Measurements from ENCODE around the gene NRROS. TPM values are rescaled to one million over a fixed set of nuclear protein-coding genes. Genes with fewer than 3 reads are reported as not detected.

The NRROS gene
- total and polyA plus RNA-seq, 2 of the 13 experiments (the other 11 are each of a cell fraction or from before 2014, with no cell fraction given) = not detected

DNA sequence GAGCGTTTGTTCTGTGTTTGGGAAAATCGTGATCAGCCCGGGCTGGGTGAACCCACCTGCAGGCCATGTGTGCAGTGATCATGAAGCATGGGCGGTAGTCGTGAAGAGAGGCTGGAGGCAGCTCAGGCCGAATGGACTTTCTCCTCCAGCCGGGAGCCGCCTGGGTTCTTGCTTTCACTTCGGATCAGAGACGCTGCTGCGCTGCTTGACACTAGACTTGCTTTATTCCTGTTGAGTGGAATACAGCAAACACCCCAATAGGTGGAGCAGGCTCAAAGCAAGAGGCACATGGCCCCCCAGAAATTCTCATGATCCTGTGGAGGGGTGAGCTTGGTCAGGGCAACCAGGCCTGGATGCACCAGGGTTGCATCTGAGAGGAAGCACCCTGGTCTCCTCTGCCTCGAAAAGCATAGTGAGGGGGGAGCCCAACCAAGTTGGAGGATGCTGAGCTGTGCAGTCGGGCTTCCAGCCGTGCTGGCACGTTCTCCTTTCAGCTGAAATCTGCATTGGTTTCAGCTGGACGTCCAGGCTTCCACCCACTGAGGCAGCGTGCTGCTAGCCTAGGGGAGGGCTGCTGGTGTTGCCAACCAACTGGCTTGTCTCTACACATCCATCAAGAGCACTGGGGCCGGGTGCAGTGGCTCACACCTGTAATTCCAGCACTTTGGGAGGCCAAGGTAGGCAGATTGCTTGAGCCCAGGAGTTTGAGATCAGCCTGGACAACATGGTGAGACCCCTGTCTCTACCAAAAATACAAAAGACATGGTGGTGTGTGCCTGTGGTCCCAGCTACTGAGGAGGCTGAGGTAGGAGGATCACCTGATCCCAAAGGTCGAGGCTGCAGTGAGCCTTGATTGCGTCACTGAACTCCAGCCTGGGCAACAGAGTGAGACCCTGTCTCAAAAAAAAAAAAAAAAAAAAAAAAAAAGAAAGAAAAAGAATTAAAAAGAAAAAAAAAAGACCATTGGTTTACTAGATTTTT lies 2.8 kb upstream of the NRROS start (continued):
- TF ChIP-seq, protein P1, sequence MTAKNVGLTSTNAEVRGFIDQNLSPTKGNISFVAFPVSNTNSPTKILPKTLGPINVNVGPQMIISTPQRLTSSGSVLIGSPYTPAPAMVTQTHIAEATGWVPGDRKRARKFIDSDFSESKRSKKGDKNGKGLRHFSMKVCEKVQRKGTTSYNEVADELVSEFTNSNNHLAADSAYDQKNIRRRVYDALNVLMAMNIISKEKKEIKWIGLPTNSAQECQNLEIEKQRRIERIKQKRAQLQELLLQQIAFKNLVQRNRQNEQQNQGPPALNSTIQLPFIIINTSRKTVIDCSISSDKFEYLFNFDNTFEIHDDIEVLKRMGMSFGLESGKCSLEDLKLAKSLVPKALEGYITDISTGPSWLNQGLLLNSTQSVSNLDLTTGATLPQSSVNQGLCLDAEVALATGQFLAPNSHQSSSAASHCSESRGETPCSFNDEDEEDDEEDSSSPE (CRISPR knock-in tag; IDR thresholded peaks at IDR 0.05) = no peak
- TF ChIP-seq ZNF256 (CRISPR knock-in tag; conservative IDR thresholded peaks at IDR 0.05) = no peak
- TF ChIP-seq, protein P2, sequence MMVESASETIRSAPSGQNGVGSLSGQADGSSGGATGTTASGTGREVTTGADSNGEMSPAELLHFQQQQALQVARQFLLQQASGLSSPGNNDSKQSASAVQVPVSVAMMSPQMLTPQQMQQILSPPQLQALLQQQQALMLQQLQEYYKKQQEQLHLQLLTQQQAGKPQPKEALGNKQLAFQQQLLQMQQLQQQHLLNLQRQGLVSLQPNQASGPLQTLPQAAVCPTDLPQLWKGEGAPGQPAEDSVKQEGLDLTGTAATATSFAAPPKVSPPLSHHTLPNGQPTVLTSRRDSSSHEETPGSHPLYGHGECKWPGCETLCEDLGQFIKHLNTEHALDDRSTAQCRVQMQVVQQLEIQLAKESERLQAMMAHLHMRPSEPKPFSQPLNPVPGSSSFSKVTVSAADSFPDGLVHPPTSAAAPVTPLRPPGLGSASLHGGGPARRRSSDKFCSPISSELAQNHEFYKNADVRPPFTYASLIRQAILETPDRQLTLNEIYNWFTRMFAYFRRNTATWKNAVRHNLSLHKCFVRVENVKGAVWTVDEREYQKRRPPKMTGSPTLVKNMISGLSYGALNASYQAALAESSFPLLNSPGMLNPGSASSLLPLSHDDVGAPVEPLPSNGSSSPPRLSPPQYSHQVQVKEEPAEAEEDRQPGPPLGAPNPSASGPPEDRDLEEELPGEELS (CRISPR knock-in tag; IDR thresholded peaks at IDR 0.05) = no peak
- TF ChIP-seq THYN1 (CRISPR knock-in tag; IDR thresholded peaks at IDR 0.05; ENCODE audit: borderline replicate concordance, low read depth) = no peak
- TF ChIP-seq, protein P3, sequence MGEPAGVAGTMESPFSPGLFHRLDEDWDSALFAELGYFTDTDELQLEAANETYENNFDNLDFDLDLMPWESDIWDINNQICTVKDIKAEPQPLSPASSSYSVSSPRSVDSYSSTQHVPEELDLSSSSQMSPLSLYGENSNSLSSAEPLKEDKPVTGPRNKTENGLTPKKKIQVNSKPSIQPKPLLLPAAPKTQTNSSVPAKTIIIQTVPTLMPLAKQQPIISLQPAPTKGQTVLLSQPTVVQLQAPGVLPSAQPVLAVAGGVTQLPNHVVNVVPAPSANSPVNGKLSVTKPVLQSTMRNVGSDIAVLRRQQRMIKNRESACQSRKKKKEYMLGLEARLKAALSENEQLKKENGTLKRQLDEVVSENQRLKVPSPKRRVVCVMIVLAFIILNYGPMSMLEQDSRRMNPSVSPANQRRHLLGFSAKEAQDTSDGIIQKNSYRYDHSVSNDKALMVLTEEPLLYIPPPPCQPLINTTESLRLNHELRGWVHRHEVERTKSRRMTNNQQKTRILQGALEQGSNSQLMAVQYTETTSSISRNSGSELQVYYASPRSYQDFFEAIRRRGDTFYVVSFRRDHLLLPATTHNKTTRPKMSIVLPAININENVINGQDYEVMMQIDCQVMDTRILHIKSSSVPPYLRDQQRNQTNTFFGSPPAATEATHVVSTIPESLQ (CRISPR knock-in tag; conservative IDR thresholded peaks at IDR 0.05) = no peak
- no peak for TF ChIP-seq SYNCRIP (IDR thresholded peaks at IDR 0.05; ENCODE audit: insufficient read depth, low read depth, low read length)
- no peak for TF ChIP-seq SKI (IDR thresholded peaks at IDR 0.05; ENCODE audit: partially characterized antibody)
- no peak for TF ChIP-seq ZNF724P (CRISPR knock-in tag; IDR thresholded peaks at IDR 0.05; ENCODE audit: borderline replicate concordance)
- TF ChIP-seq, protein P4, sequence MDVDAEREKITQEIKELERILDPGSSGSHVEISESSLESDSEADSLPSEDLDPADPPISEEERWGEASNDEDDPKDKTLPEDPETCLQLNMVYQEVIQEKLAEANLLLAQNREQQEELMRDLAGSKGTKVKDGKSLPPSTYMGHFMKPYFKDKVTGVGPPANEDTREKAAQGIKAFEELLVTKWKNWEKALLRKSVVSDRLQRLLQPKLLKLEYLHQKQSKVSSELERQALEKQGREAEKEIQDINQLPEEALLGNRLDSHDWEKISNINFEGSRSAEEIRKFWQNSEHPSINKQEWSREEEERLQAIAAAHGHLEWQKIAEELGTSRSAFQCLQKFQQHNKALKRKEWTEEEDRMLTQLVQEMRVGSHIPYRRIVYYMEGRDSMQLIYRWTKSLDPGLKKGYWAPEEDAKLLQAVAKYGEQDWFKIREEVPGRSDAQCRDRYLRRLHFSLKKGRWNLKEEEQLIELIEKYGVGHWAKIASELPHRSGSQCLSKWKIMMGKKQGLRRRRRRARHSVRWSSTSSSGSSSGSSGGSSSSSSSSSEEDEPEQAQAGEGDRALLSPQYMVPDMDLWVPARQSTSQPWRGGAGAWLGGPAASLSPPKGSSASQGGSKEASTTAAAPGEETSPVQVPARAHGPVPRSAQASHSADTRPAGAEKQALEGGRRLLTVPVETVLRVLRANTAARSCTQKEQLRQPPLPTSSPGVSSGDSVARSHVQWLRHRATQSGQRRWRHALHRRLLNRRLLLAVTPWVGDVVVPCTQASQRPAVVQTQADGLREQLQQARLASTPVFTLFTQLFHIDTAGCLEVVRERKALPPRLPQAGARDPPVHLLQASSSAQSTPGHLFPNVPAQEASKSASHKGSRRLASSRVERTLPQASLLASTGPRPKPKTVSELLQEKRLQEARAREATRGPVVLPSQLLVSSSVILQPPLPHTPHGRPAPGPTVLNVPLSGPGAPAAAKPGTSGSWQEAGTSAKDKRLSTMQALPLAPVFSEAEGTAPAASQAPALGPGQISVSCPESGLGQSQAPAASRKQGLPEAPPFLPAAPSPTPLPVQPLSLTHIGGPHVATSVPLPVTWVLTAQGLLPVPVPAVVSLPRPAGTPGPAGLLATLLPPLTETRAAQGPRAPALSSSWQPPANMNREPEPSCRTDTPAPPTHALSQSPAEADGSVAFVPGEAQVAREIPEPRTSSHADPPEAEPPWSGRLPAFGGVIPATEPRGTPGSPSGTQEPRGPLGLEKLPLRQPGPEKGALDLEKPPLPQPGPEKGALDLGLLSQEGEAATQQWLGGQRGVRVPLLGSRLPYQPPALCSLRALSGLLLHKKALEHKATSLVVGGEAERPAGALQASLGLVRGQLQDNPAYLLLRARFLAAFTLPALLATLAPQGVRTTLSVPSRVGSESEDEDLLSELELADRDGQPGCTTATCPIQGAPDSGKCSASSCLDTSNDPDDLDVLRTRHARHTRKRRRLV (CRISPR knock-in tag; IDR thresholded peaks at IDR 0.05) = no peak
- TF ChIP-seq, protein P5, sequence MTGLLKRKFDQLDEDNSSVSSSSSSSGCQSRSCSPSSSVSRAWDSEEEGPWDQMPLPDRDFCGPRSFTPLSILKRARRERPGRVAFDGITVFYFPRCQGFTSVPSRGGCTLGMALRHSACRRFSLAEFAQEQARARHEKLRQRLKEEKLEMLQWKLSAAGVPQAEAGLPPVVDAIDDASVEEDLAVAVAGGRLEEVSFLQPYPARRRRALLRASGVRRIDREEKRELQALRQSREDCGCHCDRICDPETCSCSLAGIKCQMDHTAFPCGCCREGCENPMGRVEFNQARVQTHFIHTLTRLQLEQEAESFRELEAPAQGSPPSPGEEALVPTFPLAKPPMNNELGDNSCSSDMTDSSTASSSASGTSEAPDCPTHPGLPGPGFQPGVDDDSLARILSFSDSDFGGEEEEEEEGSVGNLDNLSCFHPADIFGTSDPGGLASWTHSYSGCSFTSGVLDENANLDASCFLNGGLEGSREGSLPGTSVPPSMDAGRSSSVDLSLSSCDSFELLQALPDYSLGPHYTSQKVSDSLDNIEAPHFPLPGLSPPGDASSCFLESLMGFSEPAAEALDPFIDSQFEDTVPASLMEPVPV (CRISPR knock-in tag; IDR thresholded peaks at IDR 0.05) = no peak
- no peak for TF ChIP-seq CREM (IDR thresholded peaks at IDR 0.05)
- TF ChIP-seq CREM (CRISPR knock-in tag; IDR thresholded peaks at IDR 0.05) = no peak
- TF ChIP-seq, protein P6, sequence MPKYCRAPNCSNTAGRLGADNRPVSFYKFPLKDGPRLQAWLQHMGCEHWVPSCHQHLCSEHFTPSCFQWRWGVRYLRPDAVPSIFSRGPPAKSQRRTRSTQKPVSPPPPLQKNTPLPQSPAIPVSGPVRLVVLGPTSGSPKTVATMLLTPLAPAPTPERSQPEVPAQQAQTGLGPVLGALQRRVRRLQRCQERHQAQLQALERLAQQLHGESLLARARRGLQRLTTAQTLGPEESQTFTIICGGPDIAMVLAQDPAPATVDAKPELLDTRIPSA (CRISPR knock-in tag; IDR thresholded peaks at IDR 0.05; ENCODE audit: borderline replicate concordance) = no peak
- TF ChIP-seq CENPT (CRISPR knock-in tag; IDR thresholded peaks at IDR 0.05; ENCODE audit: low read depth) = no peak

Measured in HepG2 (cell line).